H9 (cell line): ENCODE measurements around the gene SORCS2. TPM values are rescaled to one million over a fixed set of nuclear protein-coding genes. Genes with fewer than 3 reads are reported as not detected.

Experiments
- DNase-seq: peaks from one replicate; pipeline ENCODE4 v3.0.0-alpha.2; 2017
- H2AFZ ChIP-seq: one replicate; pipeline ENCODE4 v1.6.1; 2013; ENCODE audit warnings: mild to moderate bottlenecking, low read length, control low read depth, moderate library complexity
- H2AK5ac ChIP-seq: 2 replicates; pipeline ENCODE4 v1.6.1; 2013; ENCODE audit warnings: low read length, control low read depth, mixed read lengths; ENCODE audit not compliant: insufficient read length
- H2BK120ac ChIP-seq: one replicate; pipeline ENCODE4 v1.6.1; 2013; ENCODE audit warnings: low read depth, mild to moderate bottlenecking, low read length, control low read depth, inconsistent platforms; ENCODE audit not compliant: poor library complexity, severe bottlenecking
- H2BK12ac ChIP-seq: 2 replicates; pipeline ENCODE4 v1.6.1; 2013; ENCODE audit warnings: low read length, control low read depth, mixed read lengths, low read depth; ENCODE audit not compliant: insufficient read length
- H2BK15ac ChIP-seq: 2 replicates; pipeline ENCODE4 v1.6.1; 2013; ENCODE audit warnings: low read depth, low read length, control low read depth
- H2BK20ac ChIP-seq: one replicate; pipeline ENCODE4 v1.6.1; 2013; ENCODE audit warnings: low read depth, mild to moderate bottlenecking, low read length, control low read depth, inconsistent platforms; ENCODE audit not compliant: poor library complexity, severe bottlenecking
- H2BK5ac ChIP-seq: 2 replicates; pipeline ENCODE4 v1.6.1; 2013; ENCODE audit warnings: low read length, control low read depth, mixed read lengths; ENCODE audit not compliant: insufficient read length
- H3K14ac ChIP-seq: 2 replicates; pipeline ENCODE4 v1.6.1; 2013; ENCODE audit warnings: low read length, control low read depth; ENCODE audit not compliant: insufficient read depth
- H3K18ac ChIP-seq: 2 replicates; pipeline ENCODE4 v1.6.1; 2013; ENCODE audit warnings: low read depth, mild to moderate bottlenecking, mixed read lengths, low read length, control low read depth; ENCODE audit not compliant: insufficient read length
- H3K23ac ChIP-seq: 2 replicates; pipeline ENCODE4 v1.6.1; 2013; ENCODE audit warnings: low read length, control low read depth, mixed read lengths, low read depth; ENCODE audit not compliant: insufficient read length
- H3K23me2 ChIP-seq: 2 replicates; pipeline ENCODE4 v1.6.1; 2013; ENCODE audit warnings: low read depth, mild to moderate bottlenecking, mixed read lengths, low read length, control low read depth; ENCODE audit not compliant: insufficient read length, poor library complexity, severe bottlenecking
- H3K27ac ChIP-seq: 2 replicates; pipeline ENCODE4 v1.5.1; 2013; ENCODE audit warnings: low read length, control low read depth, mixed read lengths, low read depth; ENCODE audit not compliant: insufficient read length
- H3K27me3 ChIP-seq: 2 replicates; pipeline ENCODE4 v1.6.1; 2013; ENCODE audit warnings: low read length, control low read depth, inconsistent platforms; ENCODE audit not compliant: insufficient read depth
- H3K4ac ChIP-seq: 2 replicates; pipeline ENCODE4 v1.6.1; 2013; ENCODE audit warnings: low read depth, mild to moderate bottlenecking, control low read depth, inconsistent platforms, low read length, moderate library complexity
- H3K4me1 ChIP-seq: 2 replicates; pipeline ENCODE4 v1.6.1; 2013; ENCODE audit warnings: low read length, control low read depth, inconsistent platforms; ENCODE audit not compliant: insufficient read depth
- H3K4me2 ChIP-seq: 2 replicates; pipeline ENCODE4 v1.6.1; 2013; ENCODE audit warnings: low read length, control low read depth, mixed read lengths; ENCODE audit not compliant: insufficient read length, insufficient read depth
- H3K56ac ChIP-seq: 2 replicates; pipeline ENCODE4 v1.6.1; 2013; ENCODE audit warnings: low read depth, mild to moderate bottlenecking, mixed read lengths, low read length, control low read depth; ENCODE audit not compliant: insufficient read length
- H3K79me1 ChIP-seq: 2 replicates; pipeline ENCODE4 v1.6.1; 2013; ENCODE audit warnings: low read depth, mild to moderate bottlenecking, moderate library complexity, low read length, control low read depth, inconsistent platforms; ENCODE audit not compliant: insufficient read depth, poor library complexity, severe bottlenecking
- H3K79me2 ChIP-seq: 2 replicates; pipeline ENCODE4 v1.6.1; 2013; ENCODE audit warnings: low read length, control low read depth, inconsistent platforms; ENCODE audit not compliant: insufficient read depth
- H3K9ac ChIP-seq: 2 replicates; pipeline ENCODE4 v1.6.1; 2013; ENCODE audit warnings: low read length, control low read depth, mixed read lengths; ENCODE audit not compliant: insufficient read length; ENCODE audit errors: extremely low read depth
- H3K9me3 ChIP-seq: one replicate; pipeline ENCODE4 v1.6.1; 2013; ENCODE audit warnings: low read depth, low read length, inconsistent platforms; ENCODE audit not compliant: control insufficient read depth
- H3T11ph ChIP-seq: one replicate; pipeline ENCODE4 v1.6.1; 2013; ENCODE audit warnings: mild to moderate bottlenecking, low read length, control low read depth, inconsistent platforms
- H4K20me1 ChIP-seq: one replicate; pipeline ENCODE4 v1.6.1; 2013; ENCODE audit not compliant: control insufficient read depth, insufficient read length, insufficient read depth
- H4K5ac ChIP-seq: 2 replicates; pipeline ENCODE4 v1.6.1; 2013; ENCODE audit warnings: low read depth, mild to moderate bottlenecking, mixed read lengths, low read length, control low read depth; ENCODE audit not compliant: insufficient read length
- H4K8ac ChIP-seq: replicated peaks from 2 replicates; pipeline ENCODE4 v1.6.1; 2013; ENCODE audit warnings: low read length, control low read depth, mixed read lengths, low read depth; ENCODE audit not compliant: insufficient read length
- H4K91ac ChIP-seq: 2 replicates; pipeline ENCODE4 v1.6.1; 2013; ENCODE audit warnings: low read depth, mild to moderate bottlenecking, moderate library complexity, mixed read lengths, low read length, control low read depth; ENCODE audit not compliant: insufficient read length
- H3K27ac Mint-ChIP-seq, 3 experiments: 2 replicates in 2 of 3; 3 replicates in 1 of 3; pipeline ENCODE4 v1.8.0; 2020 to 2021; ENCODE audit warnings: mixed read lengths in 3 of 3, mild to moderate bottlenecking in 1 of 3, moderate library complexity in 1 of 3
- H3K27me3 Mint-ChIP-seq: 2 replicates; pipeline ENCODE4 v1.8.0; 2021; ENCODE audit warnings: low read depth, mild to moderate bottlenecking, moderate library complexity, mixed read lengths
- H3K36me3 Mint-ChIP-seq, 3 experiments: 2 replicates in 2 of 3; 3 replicates in 1 of 3; pipeline ENCODE4 v1.8.0; 2020 to 2021; ENCODE audit warnings: low read depth in 3 of 3, mixed read lengths in 3 of 3; ENCODE audit not compliant: insufficient read depth in 1 of 3
- H3K4me1 Mint-ChIP-seq, 2 experiments: 2 replicates each; pipeline ENCODE4 v1.8.0; 2020; ENCODE audit warnings: mixed read lengths in 2 of 2
- H3K4me3 Mint-ChIP-seq, 2 experiments: 2 replicates in 1 of 2; 3 replicates in 1 of 2; pipeline ENCODE4 v1.8.0; 2020 to 2021; ENCODE audit warnings: mild to moderate bottlenecking in 2 of 2, mixed read lengths in 2 of 2, moderate library complexity in 1 of 2
- H3K9me3 Mint-ChIP-seq, 2 experiments: 2 replicates in 1 of 2; 3 replicates in 1 of 2; pipeline ENCODE4 v1.8.0; 2020; ENCODE audit warnings: mild to moderate bottlenecking in 2 of 2, mixed read lengths in 2 of 2, moderate library complexity in 1 of 2
- WGBS: extraction: QIAGEN DNeasy Blood & Tissue Kit; methylation state at CpG from one replicate; pipeline ENCODE4 v1.1.7; 2013; ENCODE audit warnings: missing lambda C conversion rate, low lambda C conversion rate, mixed read lengths; ENCODE audit not compliant: insufficient read length; ENCODE audit errors: extremely low coverage; 5-methylcytosine and 5-hydroxymethylcytosine counted together
- total RNA-seq: library from RNA; stranded (reverse); gene quantifications from 2 replicates; pipeline ENCODE4 v1.2.1, GENCODE V29; 2021
- TF ChIP-seq, protein P1 (sequence below): fragments of 200-600 bp; sonication (generic); conservative IDR thresholded peaks from 3 replicates; pipeline ENCODE4 v1.8.0; 2021; ENCODE audit warnings: antibody characterized with exemption, mild to moderate bottlenecking

SORCS2 gene
- total RNA-seq, 1 experiment from 2014 or later: 0.57 TPM

- H4K8ac ChIP-seq: no peak overlapping the region
- no peaks in the 10 kb centered on the region for H3K23me2 ChIP-seq
- H3K4me2 ChIP-seq: no peak overlapping the region
- Mint-ChIP-seq H3K27me3 (no peaks in the 10 kb centered on the region), H3K27ac (peak overlapping the region in 2 of 3 experiments; percentile 22 to 62; a peak in 3 of 7 replicates), H3K36me3 (peaks cover 8 to 13% (median 12%) of the 10 kb centered on the region in 3 experiments), H3K4me3 (no peak overlapping the region), H3K9me3 (no peaks in the 10 kb centered on the region), H3K4me1 (peaks cover 24 to 32% of the 10 kb centered on the region in 2 experiments)
- no peaks in the 10 kb centered on the region for H4K20me1 ChIP-seq
- no peak overlapping the region for H2BK15ac ChIP-seq
- no peaks in the 10 kb centered on the region for H3K27me3 ChIP-seq
- no peak overlapping the region for H3T11ph ChIP-seq
- H2AFZ ChIP-seq: no peak overlapping the region
- H3K4me1 ChIP-seq: no peaks in the 10 kb centered on the region
- no peak overlapping the region for H3K56ac ChIP-seq
- H3K4ac ChIP-seq: no peak overlapping the region
- H3K23ac ChIP-seq: no peak overlapping the region
- no CpG with 5 or more reads among the region's 13 CpGs for WGBS
- TF ChIP-seq, protein P1, sequence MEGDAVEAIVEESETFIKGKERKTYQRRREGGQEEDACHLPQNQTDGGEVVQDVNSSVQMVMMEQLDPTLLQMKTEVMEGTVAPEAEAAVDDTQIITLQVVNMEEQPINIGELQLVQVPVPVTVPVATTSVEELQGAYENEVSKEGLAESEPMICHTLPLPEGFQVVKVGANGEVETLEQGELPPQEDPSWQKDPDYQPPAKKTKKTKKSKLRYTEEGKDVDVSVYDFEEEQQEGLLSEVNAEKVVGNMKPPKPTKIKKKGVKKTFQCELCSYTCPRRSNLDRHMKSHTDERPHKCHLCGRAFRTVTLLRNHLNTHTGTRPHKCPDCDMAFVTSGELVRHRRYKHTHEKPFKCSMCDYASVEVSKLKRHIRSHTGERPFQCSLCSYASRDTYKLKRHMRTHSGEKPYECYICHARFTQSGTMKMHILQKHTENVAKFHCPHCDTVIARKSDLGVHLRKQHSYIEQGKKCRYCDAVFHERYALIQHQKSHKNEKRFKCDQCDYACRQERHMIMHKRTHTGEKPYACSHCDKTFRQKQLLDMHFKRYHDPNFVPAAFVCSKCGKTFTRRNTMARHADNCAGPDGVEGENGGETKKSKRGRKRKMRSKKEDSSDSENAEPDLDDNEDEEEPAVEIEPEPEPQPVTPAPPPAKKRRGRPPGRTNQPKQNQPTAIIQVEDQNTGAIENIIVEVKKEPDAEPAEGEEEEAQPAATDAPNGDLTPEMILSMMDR: no peak
- H3K79me1 ChIP-seq: no peaks in the 10 kb centered on the region
- no peaks in the 10 kb centered on the region for H3K79me2 ChIP-seq
- H2AK5ac ChIP-seq: no peak overlapping the region
- no peak overlapping the region for H2BK5ac ChIP-seq
- no peak overlapping the region for H4K91ac ChIP-seq
- no peaks in the 10 kb centered on the region for H3K9me3 ChIP-seq
- H4K5ac ChIP-seq: no peak overlapping the region
- no peak overlapping the region for H3K18ac ChIP-seq
- H2BK12ac ChIP-seq: no peak overlapping the region
- no peak overlapping the region for H3K9ac ChIP-seq
- no peak for DNase-seq
- H2BK20ac ChIP-seq: no peak overlapping the region
- no peak overlapping the region for H3K14ac ChIP-seq
- H3K27ac ChIP-seq: no peak overlapping the region
- no peak overlapping the region for H2BK120ac ChIP-seq
Measured at GRCh38 chr4:7767966-7768365, 575.6 kb downstream of the SORCS2 start.
